GM18909 (cell line): ENCODE data around the gene RNF111.
"Not testable (repeated sequence)": the region's sequence is repeated elsewhere in the genome, so short reads cannot be mapped to it uniquely, and the experiment has no call there.

Experiments
- ATAC-seq: cut with Tn5 transposase; IDR thresholded peaks from one replicate; pipeline ENCODE4 v1.9.1; 2021; ENCODE audit warnings: mild to moderate bottlenecking; ENCODE audit not compliant: unreplicated experiment, poor library complexity

Gene RNF111

GRCh38 chr15:59124261-59124660 lies 136.8 kb downstream of the RNF111 start:
- no peak for ATAC-seq

- not testable (repeated sequence) for ATAC-seq
These were observed 138.2 kb downstream of the RNF111 start for GRCh38 chr15:59125683-59126082.

GRCh38 chr15:59127255-59127654 lies 139.8 kb downstream of the RNF111 start:
- ATAC-seq, result not testable (repeated sequence)

- no peak for ATAC-seq
These were observed 144.0 kb downstream of the RNF111 start for GRCh38 chr15:59131456-59131855.

- no peak for ATAC-seq
These were observed 144.6 kb downstream of the RNF111 start for GRCh38 chr15:59131969-59132562.

GRCh38 chr15:59133929-59134427 lies 146.5 kb downstream of the RNF111 start:
- ATAC-seq, result no peak

- ATAC-seq, result no peak
These were observed 150.1 kb downstream of the RNF111 start for GRCh38 chr15:59137566-59137965.

GRCh38 chr15:59138243-59138642 lies 150.8 kb downstream of the RNF111 start:
- peak; percentile 42 for ATAC-seq

- no peak for ATAC-seq
These were observed 153.2 kb downstream of the RNF111 start for GRCh38 chr15:59140422-59141226.

- ATAC-seq, result no peak
These were observed 155.8 kb downstream of the RNF111 start for GRCh38 chr15:59143281-59143680.

- not testable (repeated sequence) for ATAC-seq
These were observed 157.1 kb downstream of the RNF111 start for GRCh38 chr15:59144594-59144993.
